K562 (cell line): Measurements from ENCODE around the gene GAB2. TPM values are rescaled to one million over a fixed set of nuclear protein-coding genes. Genes with fewer than 3 reads are reported as not detected.

Experiments used
- ATAC-seq: fragments of 200-7000 bp; cut with Tn5 transposase; 3 replicates; pipeline ENCODE4 v1.9.1; 2020; ENCODE audit warnings: moderate library complexity
- BruUV-seq: library from RNA; stranded (reverse); fragments of 400-500 nt; replicated peaks from 2 replicates; lab custom pipeline; 2021; lab: Mats Ljungman, UMichigan
- CTCF ChIA-PET: fragments of 300-600 bp; formaldehyde crosslinking; extraction: SDS; loops from one replicate; lab custom pipeline; 2021; ENCODE audit warnings: low intra/inter-chr PET ratio; lab: Yijun Ruan, JAX
- POLR2A ChIA-PET: fragments of 300-600, 350-650 bp; sonication (Branson Sonifier 250); formaldehyde crosslinking; extraction: SDS; loops from one replicate; lab custom pipeline; 2021; ENCODE audit warnings: antibody characterized with exemption, inconsistent platforms; lab: Yijun Ruan, JAX
- DNase-seq, 4 experiments: peaks; one replicate each; pipeline versions ENCODE4 v3.0.0 to v3.0.0-alpha.2; 2011 to 2018; ENCODE audit warnings: low spot score in 3 of 4, mixed read lengths in 3 of 4; ENCODE audit errors: extremely low read depth in 1 of 4
- FAIRE-seq: peaks from 2 replicates; lab custom pipeline; 2011; peaks lifted over from hg19 to GRCh38; lab: Jason Lieb, UNC
- H2AFZ ChIP-seq: 2 replicates; pipeline ENCODE4 v1.6.0; 2011; ENCODE audit warnings: low read depth, low read length, control low read depth, inconsistent platforms
- H3K27ac ChIP-seq: fragments of 200-600 bp; 3 replicates; pipeline ENCODE4 v1.8.0; 2011; ENCODE audit warnings: low read depth, mild to moderate bottlenecking, control low read depth, inconsistent platforms, low read length, moderate library complexity, mixed read lengths; ENCODE audit errors: extremely low read depth
- H3K27me3 ChIP-seq, 2 experiments: fragments of 300-600 bp in 1 of 2; 2 replicates in 1 of 2; 3 replicates in 1 of 2; pipeline versions ENCODE4 v1.6.0 to v1.8.0; 2011; ENCODE audit warnings: inconsistent platforms in 2 of 2, low read length in 2 of 2, mild to moderate bottlenecking in 1 of 2, mixed read lengths in 1 of 2, moderate library complexity in 1 of 2; ENCODE audit not compliant: control insufficient read depth in 2 of 2, insufficient read depth in 2 of 2
- H3K36me3 ChIP-seq: fragments of 300-600 bp; 3 replicates; pipeline ENCODE4 v1.8.0; 2011; ENCODE audit warnings: mild to moderate bottlenecking, low read length, inconsistent platforms; ENCODE audit not compliant: control insufficient read depth, insufficient read depth
- H3K4me1 ChIP-seq, 2 experiments: fragments of 200-600 bp in 1 of 2; replicated peaks in 1 of 2; 2 replicates in 1 of 2; 3 replicates in 1 of 2; pipeline versions ENCODE4 v1.5.1 to v1.8.0; 2011; ENCODE audit warnings: inconsistent platforms in 2 of 2, low read length in 2 of 2, mild to moderate bottlenecking in 1 of 2, mixed read lengths in 1 of 2, moderate library complexity in 1 of 2; ENCODE audit not compliant: control insufficient read depth in 2 of 2, insufficient read depth in 2 of 2
- H3K4me2 ChIP-seq: 2 replicates; pipeline ENCODE4 v1.6.1; 2011; ENCODE audit warnings: low read length, control low read depth, inconsistent platforms, mixed read lengths; ENCODE audit not compliant: insufficient read depth
- H3K4me3 ChIP-seq: fragments of 200-600 bp; sonication (generic), shearing (Covaris generic); 2 replicates; pipeline ENCODE4 v1.5.1; 2016; ENCODE audit warnings: control low read depth, inconsistent platforms
- H3K79me2 ChIP-seq: fragments of 200-600 bp; 3 replicates; pipeline ENCODE4 v1.8.0; 2011; ENCODE audit warnings: low read length, inconsistent platforms; ENCODE audit not compliant: control insufficient read depth, insufficient read depth
- H3K9ac ChIP-seq, 2 experiments: 2 replicates each; pipeline versions ENCODE4 v1.6.0 to v1.6.1; 2011; ENCODE audit warnings: low read depth in 2 of 2, low read length in 2 of 2, control low read depth in 1 of 2, inconsistent platforms in 1 of 2, mild to moderate bottlenecking in 1 of 2, mixed read lengths in 1 of 2; ENCODE audit not compliant: insufficient read depth in 1 of 2
- H3K9me1 ChIP-seq: one replicate; pipeline ENCODE4 v1.6.0; 2011; ENCODE audit warnings: inconsistent platforms, mild to moderate bottlenecking, low read length, moderate library complexity; ENCODE audit not compliant: control insufficient read depth, insufficient read depth
- H3K9me3 ChIP-seq: replicated peaks from 2 replicates; pipeline ENCODE4 v1.5.1; 2011; ENCODE audit warnings: low read depth, low read length, inconsistent platforms; ENCODE audit not compliant: control insufficient read depth, insufficient read depth
- H4K20me1 ChIP-seq: replicated peaks from 2 replicates; pipeline ENCODE4 v1.6.1; 2011; ENCODE audit warnings: low read length, inconsistent platforms, mixed read lengths; ENCODE audit not compliant: control insufficient read depth, insufficient read depth
- ELF4 ChIP-seq: fragments of 450-650 bp; formaldehyde crosslinking; IDR thresholded peaks from 2 replicates; pipeline ENCODE4 v1.4.0; 2022; ENCODE audit warnings: missing genetic modification characterization
- KLF6 ChIP-seq: fragments of 250-450 bp; sonication (Bioruptor Pico); IDR thresholded peaks from 2 replicates; pipeline ENCODE4 v1.4.0; 2020; ENCODE audit warnings: mild to moderate bottlenecking, moderate library complexity, borderline replicate concordance
- MAFF ChIP-seq: IDR thresholded peaks from 2 replicates; pipeline ENCODE4 v1.6.1; 2012; ENCODE audit warnings: low read length, improper control_type of control experiment
- MAFK ChIP-seq: IDR thresholded peaks from 2 replicates; pipeline ENCODE4 v1.6.1; 2011; ENCODE audit warnings: low read length, improper control_type of control experiment
- MEF2D ChIP-seq: conservative IDR thresholded peaks from 2 replicates; pipeline ENCODE4 v1.6.1; 2016; ENCODE audit warnings: low read depth, missing genetic modification characterization, missing compliant biosample characterization
- MEIS2 ChIP-seq: fragments of 450-650 bp; IDR thresholded peaks from 2 replicates; pipeline ENCODE4 v1.6.1; 2014; ENCODE audit warnings: mild to moderate bottlenecking; ENCODE audit not compliant: partially characterized antibody
- NCOA6 ChIP-seq: fragments of 450-650 bp; IDR thresholded peaks from 2 replicates; pipeline ENCODE4 v1.6.1; 2017; ENCODE audit warnings: mild to moderate bottlenecking
- NR1H2 ChIP-seq: sonication (generic); formaldehyde crosslinking; IDR thresholded peaks from 2 replicates; pipeline ENCODE4 v1.4.0; 2020; ENCODE audit warnings: mild to moderate bottlenecking, missing genetic modification reagents
- PURB ChIP-seq: sonication (generic); formaldehyde crosslinking; IDR thresholded peaks from 2 replicates; pipeline ENCODE4 v1.9.0; 2021; ENCODE audit warnings: low read depth, mild to moderate bottlenecking, missing genetic modification reagents
- SNRNP70 ChIP-seq: fragments of 200-400 bp; formaldehyde crosslinking; optimal IDR thresholded peaks from 2 replicates; pipeline ENCODE3; 2017; ENCODE audit warnings: low read depth, low read length
- TAF9B ChIP-seq: fragments of 450-650 bp; IDR thresholded peaks from 2 replicates; pipeline ENCODE4 v1.6.1; 2018; ENCODE audit warnings: mild to moderate bottlenecking; ENCODE audit not compliant: partially characterized antibody
- TFAM ChIP-seq: fragments of 250-450 bp; sonication (Bioruptor Pico); conservative IDR thresholded peaks from 2 replicates; pipeline ENCODE4 v1.5.0; 2021; ENCODE audit warnings: mild to moderate bottlenecking, moderate library complexity
- TOE1 ChIP-seq, 2 experiments: fragments of 450-650 bp in 1 of 2; sonication (generic) in 1 of 2; formaldehyde crosslinking in 1 of 2; IDR thresholded peaks; 2 replicates each; pipeline versions ENCODE4 v1.7.1 to v1.8.0; 2016 to 2022; ENCODE audit warnings: borderline replicate concordance in 2 of 2, mild to moderate bottlenecking in 2 of 2, antibody characterized with exemption in 1 of 2, inconsistent platforms in 1 of 2, low read depth in 1 of 2, missing genetic modification reagents in 1 of 2, moderate library complexity in 1 of 2
- XRCC4 ChIP-seq: IDR thresholded peaks from one replicate; pipeline ENCODE4 v1.6.1; 2011; ENCODE audit not compliant: insufficient read depth, insufficient read length; ENCODE audit errors: extremely low read depth
- ZNF316 ChIP-seq: fragments of 450-650 bp; IDR thresholded peaks from 2 replicates; pipeline ENCODE4 v1.6.1; 2016
- ZNF384 ChIP-seq: IDR thresholded peaks from 2 replicates; pipeline ENCODE4 v1.6.1; 2012; ENCODE audit warnings: low read depth, low read length, improper control_type of control experiment
- WGBS: fragments of 100-300 bp; shearing (Covaris generic); methylation state at CpG from one replicate; pipeline ENCODE4 v1.1.6; 2016; ENCODE audit warnings: low coverage, mixed read lengths; ENCODE audit not compliant: insufficient coverage; ENCODE audit errors: missing lambda C conversion rate; 5-methylcytosine and 5-hydroxymethylcytosine counted together
- in situ Hi-C: fragments of 300-500 bp; cut with MboI; formaldehyde crosslinking; loops from 4 replicates; pipeline ENCODE4 v1.15.0; 2018; ENCODE audit warnings: inconsistent platforms, mixed read lengths
- intact Hi-C: fragments of 100-400 bp; cut with micrococcal nuclease; formaldehyde crosslinking; loops from 2 replicates; pipeline ENCODE4 v1.14.2; 2022
- polyA plus RNA-seq, 8 experiments: library from polyadenylated mRNA; depleted of rRNA in 4 of 8; stranded (reverse) in 5 of 8; unstranded in 3 of 8; fragments of >200 nt; fragmentation: Nextera tagmentation in 2 of 8; fragmentation: Illumina TruSeq in 1 of 8; extraction: Ambion mirVana in 2 of 8; extraction: Trizol in 1 of 8; gene quantifications; 2 replicates each; pipeline versions ENCODE4 v1.2.1 to v1.2.3, GENCODE V29; 2011 to 2014; ENCODE audit warnings: inconsistent platforms in 1 of 8, missing spikeins in 1 of 8
- total RNA-seq, 7 experiments: library from RNA; depleted of rRNA in 6 of 7; stranded (reverse); fragments of >200 nt in 6 of 7; fragmentation: Illumina TruSeq in 2 of 7; extraction: Trizol in 2 of 7; gene quantifications; 2 replicates each; pipeline versions ENCODE4 v1.2.1 to v1.2.3, GENCODE V29; 2011 to 2021; ENCODE audit warnings: low replicate concordance in 1 of 7
- TF ChIP-seq, protein P1 (sequence below): fragments of 450-650 bp; formaldehyde crosslinking; IDR thresholded peaks from 2 replicates; pipeline ENCODE4 v1.4.0; 2020; ENCODE audit warnings: mild to moderate bottlenecking, moderate library complexity
- TF ChIP-seq, protein P2 (sequence below): sonication (generic); formaldehyde crosslinking; IDR thresholded peaks from 2 replicates; pipeline ENCODE4 v1.9.0; 2022; ENCODE audit warnings: mild to moderate bottlenecking, missing genetic modification reagents
- TF ChIP-seq, protein P3 (sequence below): sonication (generic); formaldehyde crosslinking; IDR thresholded peaks from 2 replicates; pipeline ENCODE4 v1.8.1; 2023; ENCODE audit warnings: mild to moderate bottlenecking, missing genetic modification reagents

Gene GAB2
- total and polyA plus RNA-seq, 9 of the 15 experiments (the other 6 are each of a cell fraction or from before 2014, with no cell fraction given) = 2.3 to 35.2 (median 16.1) TPM

DNA sequence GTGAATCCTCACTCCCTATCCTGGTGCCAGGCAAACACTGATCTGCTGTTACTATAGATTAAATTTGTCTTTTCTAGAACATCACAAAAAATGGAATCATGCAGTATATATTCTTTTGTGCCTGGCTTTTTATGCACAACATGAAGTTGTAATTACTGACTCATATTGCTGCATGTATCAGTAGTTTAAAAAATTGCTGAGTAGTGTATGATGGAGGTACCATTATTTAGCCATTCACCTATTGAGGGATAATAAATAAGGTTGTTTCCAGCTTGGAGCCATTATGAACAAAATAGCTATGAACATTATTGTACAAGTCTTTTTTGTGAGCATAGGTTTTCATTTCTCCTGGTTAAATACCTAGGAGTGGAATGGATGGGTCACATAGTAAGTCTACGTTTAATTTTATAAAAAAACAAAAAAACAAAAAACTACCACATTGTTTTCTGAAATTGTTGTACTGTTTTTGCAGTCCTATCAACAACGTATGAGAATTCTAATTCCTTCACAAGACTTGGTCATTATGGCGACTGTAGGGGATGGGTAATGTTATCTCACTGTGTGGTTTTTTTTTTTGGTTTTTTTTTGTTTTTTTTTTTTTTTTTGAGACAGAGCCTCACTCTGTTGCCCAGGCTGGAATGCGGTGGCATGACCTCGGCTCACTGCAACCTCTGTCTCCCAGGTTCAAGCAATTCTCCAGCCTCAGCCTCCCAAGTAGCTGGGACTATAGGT lies 117.3 kb downstream of the GAB2 start:
- POLR2A ChIA-PET = interaction anchor here (1.2 kb wide), 1 partner anchor 9 kb away, joined by 4 read pairs; no protein-coding TSS in a partner anchor
- BruUV-seq = no TSS peak
- H3K36me3 ChIP-seq = peaks cover 3% of the 10 kb centered on the region; the same call in 2 of the 3 replicates
- CTCF ChIA-PET = interaction anchor here (0.6 kb wide), 1 partner anchor 118 kb away, joined by 6 read pairs; no protein-coding TSS in a partner anchor
- no peak for DNase-seq
- no peaks in the 10 kb centered on the region for H4K20me1 ChIP-seq
- H3K4me3 ChIP-seq = no peak overlapping the region
- H3K4me2 ChIP-seq = no peak overlapping the region
- H3K27ac ChIP-seq = no peak overlapping the region
- H3K9me3 ChIP-seq = no peaks in the 10 kb centered on the region
- peaks cover 72% of the 10 kb centered on the region for H3K79me2 ChIP-seq
- H3K9me1 ChIP-seq = no peaks in the 10 kb centered on the region
- no peak overlapping the region for H2AFZ ChIP-seq
- WGBS = 25% methylated on average over 3 of the region's 5 CpGs
- peaks cover 6 to 38% of the 10 kb centered on the region in 2 experiments for H3K4me1 ChIP-seq
- intact Hi-C loops = no loop called here
- in situ Hi-C loops = no loop called here
- no peak for FAIRE-seq
- H3K9ac ChIP-seq = no peak overlapping the region
- no peak for ATAC-seq
- H3K27me3 ChIP-seq = no peaks in the 10 kb centered on the region
- TF ChIP-seq MEIS2 = no peak
- no peak for TF ChIP-seq TAF9B
- no peak for TF ChIP-seq TFAM
- TF ChIP-seq NCOA6 = no peak
- TF ChIP-seq PURB (CRISPR knock-in tag) = no peak
- TF ChIP-seq MAFK = peak; percentile 18; the same call in 1 of the 2 replicates
- TF ChIP-seq ELF4 = no peak
- TF ChIP-seq MAFF = 0 out of 2 replicates have a peak, but pooled peaks have one; percentile 23
- TF ChIP-seq, protein P1, sequence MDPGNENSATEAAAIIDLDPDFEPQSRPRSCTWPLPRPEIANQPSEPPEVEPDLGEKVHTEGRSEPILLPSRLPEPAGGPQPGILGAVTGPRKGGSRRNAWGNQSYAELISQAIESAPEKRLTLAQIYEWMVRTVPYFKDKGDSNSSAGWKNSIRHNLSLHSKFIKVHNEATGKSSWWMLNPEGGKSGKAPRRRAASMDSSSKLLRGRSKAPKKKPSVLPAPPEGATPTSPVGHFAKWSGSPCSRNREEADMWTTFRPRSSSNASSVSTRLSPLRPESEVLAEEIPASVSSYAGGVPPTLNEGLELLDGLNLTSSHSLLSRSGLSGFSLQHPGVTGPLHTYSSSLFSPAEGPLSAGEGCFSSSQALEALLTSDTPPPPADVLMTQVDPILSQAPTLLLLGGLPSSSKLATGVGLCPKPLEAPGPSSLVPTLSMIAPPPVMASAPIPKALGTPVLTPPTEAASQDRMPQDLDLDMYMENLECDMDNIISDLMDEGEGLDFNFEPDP = no peak
- TF ChIP-seq XRCC4 = no peak
- no peak for TF ChIP-seq NR1H2
- TF ChIP-seq KLF6 = no peak
- peak; percentile 69 for TF ChIP-seq ZNF384
- TF ChIP-seq ZNF316 = peak; percentile 74
- TF ChIP-seq, protein P2, sequence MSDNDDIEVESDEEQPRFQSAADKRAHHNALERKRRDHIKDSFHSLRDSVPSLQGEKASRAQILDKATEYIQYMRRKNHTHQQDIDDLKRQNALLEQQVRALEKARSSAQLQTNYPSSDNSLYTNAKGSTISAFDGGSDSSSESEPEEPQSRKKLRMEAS (CRISPR knock-in tag) = no peak
- TF ChIP-seq TOE1 (IDR thresholded peaks at IDR 0.05; ENCODE audit: borderline replicate concordance) = no peak
- no peak for TF ChIP-seq TOE1 (CRISPR knock-in tag; IDR thresholded peaks at IDR 0.05; ENCODE audit: borderline replicate concordance, low read depth)
- no peak for TF ChIP-seq MEF2D (tag)
- TF ChIP-seq SNRNP70 = no peak
- TF ChIP-seq, protein P3, sequence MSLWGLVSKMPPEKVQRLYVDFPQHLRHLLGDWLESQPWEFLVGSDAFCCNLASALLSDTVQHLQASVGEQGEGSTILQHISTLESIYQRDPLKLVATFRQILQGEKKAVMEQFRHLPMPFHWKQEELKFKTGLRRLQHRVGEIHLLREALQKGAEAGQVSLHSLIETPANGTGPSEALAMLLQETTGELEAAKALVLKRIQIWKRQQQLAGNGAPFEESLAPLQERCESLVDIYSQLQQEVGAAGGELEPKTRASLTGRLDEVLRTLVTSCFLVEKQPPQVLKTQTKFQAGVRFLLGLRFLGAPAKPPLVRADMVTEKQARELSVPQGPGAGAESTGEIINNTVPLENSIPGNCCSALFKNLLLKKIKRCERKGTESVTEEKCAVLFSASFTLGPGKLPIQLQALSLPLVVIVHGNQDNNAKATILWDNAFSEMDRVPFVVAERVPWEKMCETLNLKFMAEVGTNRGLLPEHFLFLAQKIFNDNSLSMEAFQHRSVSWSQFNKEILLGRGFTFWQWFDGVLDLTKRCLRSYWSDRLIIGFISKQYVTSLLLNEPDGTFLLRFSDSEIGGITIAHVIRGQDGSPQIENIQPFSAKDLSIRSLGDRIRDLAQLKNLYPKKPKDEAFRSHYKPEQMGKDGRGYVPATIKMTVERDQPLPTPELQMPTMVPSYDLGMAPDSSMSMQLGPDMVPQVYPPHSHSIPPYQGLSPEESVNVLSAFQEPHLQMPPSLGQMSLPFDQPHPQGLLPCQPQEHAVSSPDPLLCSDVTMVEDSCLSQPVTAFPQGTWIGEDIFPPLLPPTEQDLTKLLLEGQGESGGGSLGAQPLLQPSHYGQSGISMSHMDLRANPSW (CRISPR knock-in tag) = no peak
